Right atrium auricular region (tissue), 2 donors: ENCODE data around the gene RHBG. TPM values are rescaled to one million over a fixed set of nuclear protein-coding genes. Genes with fewer than 3 reads are reported as not detected.

Source experiments
- DNase-seq: peaks from one replicate; pipeline ENCODE4 v3.0.0-alpha.2; 2019; ENCODE audit warnings: low spot score
- H3K27ac ChIP-seq, 2 donors: fragments of 200-600 bp; sonication (generic); 1 replicate in 1 of 2; 2 replicates in 1 of 2; pipeline ENCODE4 v1.5.1; 2016 to 2019
- H3K27me3 ChIP-seq, 2 donors: fragments of 200-600 bp; sonication (generic); one replicate each; pipeline versions ENCODE4 v1.5.1 to v1.6.0; 2017 to 2019
- H3K36me3 ChIP-seq: fragments of 200-600 bp; sonication (generic); one replicate; pipeline ENCODE4 v1.5.1; 2016
- H3K4me1 ChIP-seq, 2 donors: fragments of 200-600 bp; sonication (generic); one replicate each; pipeline versions ENCODE4 v1.5.1 to v1.6.0; 2017 to 2019
- H3K4me3 ChIP-seq, 2 donors: fragments of 200-600 bp; sonication (generic); 1 replicate in 1 of 2; 2 replicates in 1 of 2; pipeline ENCODE4 v1.5.1; 2017 to 2019; ENCODE audit warnings: mild to moderate bottlenecking in 1 of 2, moderate library complexity in 1 of 2
- H3K9me3 ChIP-seq, 2 donors: fragments of 200-600 bp; sonication (generic); one replicate each; pipeline ENCODE4 v1.5.1; 2019
- total RNA-seq, 2 donors: library from RNA; depleted of rRNA; stranded (reverse); fragments of >200 nt; gene quantifications; one replicate each; pipeline ENCODE4 v1.1.0, GENCODE V29; 2016
- TF ChIP-seq, protein P1 (sequence below), 2 donors: fragments of 200-600 bp; sonication (generic); IDR thresholded peaks; one replicate each; pipeline ENCODE4 v1.5.1; 2019; ENCODE audit warnings: antibody characterized with exemption in 2 of 2

RHBG gene
- total RNA-seq, 2 donors from 2014 or later = not detected

GRCh38 chr1:156394082-156394481, 25.1 kb downstream of the RHBG start:
- DNase-seq = no peak
- no peak overlapping the region for H3K4me3 ChIP-seq
- no peaks in the 10 kb centered on the region for H3K9me3 ChIP-seq
- H3K27ac ChIP-seq = no peak overlapping the region
- H3K27me3 ChIP-seq = no peaks in the 10 kb centered on the region
- TF ChIP-seq, protein P1, sequence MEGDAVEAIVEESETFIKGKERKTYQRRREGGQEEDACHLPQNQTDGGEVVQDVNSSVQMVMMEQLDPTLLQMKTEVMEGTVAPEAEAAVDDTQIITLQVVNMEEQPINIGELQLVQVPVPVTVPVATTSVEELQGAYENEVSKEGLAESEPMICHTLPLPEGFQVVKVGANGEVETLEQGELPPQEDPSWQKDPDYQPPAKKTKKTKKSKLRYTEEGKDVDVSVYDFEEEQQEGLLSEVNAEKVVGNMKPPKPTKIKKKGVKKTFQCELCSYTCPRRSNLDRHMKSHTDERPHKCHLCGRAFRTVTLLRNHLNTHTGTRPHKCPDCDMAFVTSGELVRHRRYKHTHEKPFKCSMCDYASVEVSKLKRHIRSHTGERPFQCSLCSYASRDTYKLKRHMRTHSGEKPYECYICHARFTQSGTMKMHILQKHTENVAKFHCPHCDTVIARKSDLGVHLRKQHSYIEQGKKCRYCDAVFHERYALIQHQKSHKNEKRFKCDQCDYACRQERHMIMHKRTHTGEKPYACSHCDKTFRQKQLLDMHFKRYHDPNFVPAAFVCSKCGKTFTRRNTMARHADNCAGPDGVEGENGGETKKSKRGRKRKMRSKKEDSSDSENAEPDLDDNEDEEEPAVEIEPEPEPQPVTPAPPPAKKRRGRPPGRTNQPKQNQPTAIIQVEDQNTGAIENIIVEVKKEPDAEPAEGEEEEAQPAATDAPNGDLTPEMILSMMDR (IDR thresholded peaks at IDR 0.05) = no peak
- no peaks in the 10 kb centered on the region for H3K36me3 ChIP-seq
- H3K4me1 ChIP-seq = no peaks in the 10 kb centered on the region

- no peaks in the 10 kb centered on the region for H3K4me1 ChIP-seq
Observed at GRCh38 chr1:156394835-156395461, 25.9 kb downstream of the RHBG start.

DNA sequence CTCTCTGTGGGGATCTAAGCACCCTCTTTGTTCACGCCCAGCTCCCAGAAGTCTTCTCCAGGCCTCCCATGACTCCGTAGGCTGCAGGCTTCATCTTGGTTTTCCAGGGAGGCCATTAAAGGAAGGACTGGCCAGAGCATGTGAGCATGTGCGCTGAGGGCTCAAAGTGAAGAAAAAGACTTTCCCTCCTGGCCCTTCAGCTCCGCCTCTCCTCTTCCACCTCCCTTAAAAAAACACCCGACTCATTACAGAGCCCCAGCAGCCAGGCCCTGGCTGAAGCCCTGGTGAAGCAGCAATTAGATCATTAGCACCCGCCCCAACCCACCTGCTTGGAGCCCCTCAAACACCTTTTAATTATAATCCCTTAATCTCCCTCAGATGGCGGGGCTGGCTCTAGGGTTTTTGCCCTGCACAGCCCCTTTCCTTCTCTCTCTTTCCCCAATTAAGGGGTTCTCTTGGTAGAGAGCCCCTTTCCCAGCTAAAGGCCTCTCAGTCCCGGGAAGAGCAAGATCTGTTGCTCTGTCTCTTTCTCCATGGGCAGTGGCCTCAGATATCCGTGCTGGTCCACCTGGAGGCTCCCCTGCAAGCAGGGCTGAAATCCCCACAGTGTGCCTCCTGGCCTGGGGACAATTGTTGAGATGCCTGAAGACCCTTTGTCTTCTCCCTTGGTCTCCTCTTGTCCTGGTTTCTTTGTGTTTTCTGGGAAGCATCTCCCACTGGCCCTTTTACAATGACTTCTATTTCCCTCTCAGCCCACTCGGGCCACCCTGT, 30.5 kb downstream of the RHBG start:
- H3K4me1 ChIP-seq = no peaks in the 10 kb centered on the region
- no peaks in the 10 kb centered on the region for H3K27me3 ChIP-seq
- H3K4me3 ChIP-seq = no peak overlapping the region
- H3K36me3 ChIP-seq = no peaks in the 10 kb centered on the region
- no peaks in the 10 kb centered on the region for H3K9me3 ChIP-seq
- TF ChIP-seq, protein P1 (IDR thresholded peaks at IDR 0.05) = no peak
- H3K27ac ChIP-seq = no peak overlapping the region
- DNase-seq = no peak

More at GRCh38 chr1:156394835-156395461, 25.9 kb downstream of the RHBG start:
- Histone ChIP-seq H3K36me3 (no peaks in the 10 kb centered on the region), H3K27ac (no peak overlapping the region), H3K9me3 (no peaks in the 10 kb centered on the region), H3K4me3 (no peak overlapping the region), H3K27me3 (no peaks in the 10 kb centered on the region)
- TF ChIP-seq, protein P1 (IDR thresholded peaks at IDR 0.05) = no peak
- DNase-seq = no peak

DNA sequence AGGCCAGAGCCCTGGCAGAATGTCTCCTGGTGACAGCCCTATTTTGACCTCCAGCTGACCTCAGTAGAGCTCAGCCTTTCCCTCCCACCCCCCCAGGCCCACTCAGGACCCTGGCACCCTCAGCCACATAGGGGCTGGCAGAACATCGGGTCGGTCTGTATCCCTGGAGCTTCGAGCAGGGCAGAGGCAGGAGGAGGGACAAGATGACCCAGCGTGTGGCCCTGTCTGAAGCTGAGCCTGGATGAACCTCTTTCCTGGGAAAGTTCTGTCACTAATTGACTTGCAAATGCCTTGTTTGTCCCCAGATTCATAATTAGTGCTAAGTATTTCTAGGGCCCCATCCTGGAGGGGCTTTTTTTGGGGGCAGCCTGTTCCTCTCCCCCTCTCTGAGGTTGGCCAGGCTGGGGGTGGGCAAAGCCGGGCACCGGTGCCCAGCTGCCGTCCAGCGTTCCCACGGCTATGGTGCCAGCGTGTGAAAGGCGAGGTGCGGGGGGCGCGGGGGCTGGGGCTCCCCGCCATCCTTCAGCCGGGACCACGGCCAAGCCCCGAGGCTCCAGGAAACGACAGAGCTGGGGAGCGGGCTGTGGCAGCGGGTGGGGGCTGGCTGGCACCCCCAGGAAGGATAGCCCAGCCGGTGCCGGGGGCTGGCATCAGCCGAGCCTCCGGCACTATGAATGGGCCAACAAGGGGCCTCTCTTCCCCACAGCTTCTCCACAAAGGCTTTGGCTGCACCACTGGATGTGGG, 31.4 kb downstream of the RHBG start:
- Histone ChIP-seq H3K4me3 (no peak overlapping the region), H3K27ac (no peak overlapping the region), H3K27me3 (no peaks in the 10 kb centered on the region), H3K4me1 (no peaks in the 10 kb centered on the region), H3K9me3 (no peaks in the 10 kb centered on the region), H3K36me3 (no peaks in the 10 kb centered on the region)
- TF ChIP-seq, protein P1 (IDR thresholded peaks at IDR 0.05) = no peak
- no peak for DNase-seq

GRCh38 chr1:156401041-156401574, 32.1 kb downstream of the RHBG start:
- H3K27me3 ChIP-seq = no peaks in the 10 kb centered on the region

More at GRCh38 chr1:156401041-156401574, 32.1 kb downstream of the RHBG start:
- no peak overlapping the region for H3K27ac ChIP-seq
- H3K4me3 ChIP-seq = no peak overlapping the region
- no peaks in the 10 kb centered on the region for H3K4me1 ChIP-seq
- H3K9me3 ChIP-seq = no peaks in the 10 kb centered on the region
- no peaks in the 10 kb centered on the region for H3K36me3 ChIP-seq
- TF ChIP-seq, protein P1 (IDR thresholded peaks at IDR 0.05) = no peak
- DNase-seq = no peak
